GM21447 (cell line): Measurements from ENCODE around the gene NPIPB2.
"Not testable (repeated sequence)": the region's sequence is repeated elsewhere in the genome, so short reads cannot be mapped to it uniquely, and the experiment has no call there.

Source experiments
- ATAC-seq: cut with Tn5 transposase; IDR thresholded peaks from one replicate; pipeline ENCODE4 v1.9.1; 2021; ENCODE audit not compliant: unreplicated experiment

Gene NPIPB2

GRCh38 chr16:11962457-11962856, 20.6 kb upstream of the NPIPB2 start:
- not testable (repeated sequence) for ATAC-seq

GRCh38 chr16:11957591-11958395, 15.9 kb upstream of the NPIPB2 start:
- no peak for ATAC-seq

- ATAC-seq = no peak
These were observed 14.7 kb upstream of the NPIPB2 start for GRCh38 chr16:11956558-11956957.

- no peak for ATAC-seq
These were observed 13.9 kb upstream of the NPIPB2 start for GRCh38 chr16:11955713-11956123.

GRCh38 chr16:11953576-11953975, 11.7 kb upstream of the NPIPB2 start:
- ATAC-seq = not testable (repeated sequence)

GRCh38 chr16:11950388-11950787, 8.5 kb upstream of the NPIPB2 start:
- ATAC-seq = no peak

- ATAC-seq = peak; percentile 85
These were observed 7.7 kb upstream of the NPIPB2 start for GRCh38 chr16:11949527-11949926.

GRCh38 chr16:11948819-11949218, 7.0 kb upstream of the NPIPB2 start:
- ATAC-seq = no peak

- no peak for ATAC-seq
These were observed 4.6 kb upstream of the NPIPB2 start for GRCh38 chr16:11946433-11946832.

GRCh38 chr16:11927350-11927749, 14.5 kb downstream of the NPIPB2 start:
- ATAC-seq = not testable (repeated sequence)

GRCh38 chr16:11924046-11924445, 17.8 kb downstream of the NPIPB2 start:
- not testable (repeated sequence) for ATAC-seq

GRCh38 chr16:11916524-11917285, 25.1 kb downstream of the NPIPB2 start:
- no peak for ATAC-seq

GRCh38 chr16:11915644-11916523, 26.0 kb downstream of the NPIPB2 start, which contains the start of gene GSPT1:
Gene GSPT1, minus strand, starts transcription at chr16:11915956. Its CDS starts 236 bp downstream, at chr16:11915720.
- peak; percentile 84 for ATAC-seq

GRCh38 chr16:11915114-11915643, 26.7 kb downstream of the NPIPB2 start:
- ATAC-seq = peak; percentile 33

GRCh38 chr16:11914210-11915113, 27.4 kb downstream of the NPIPB2 start:
- no peak for ATAC-seq

- ATAC-seq = no peak
These were observed 28.3 kb downstream of the NPIPB2 start for GRCh38 chr16:11913425-11914079.

- ATAC-seq = no peak
These were observed 31.9 kb downstream of the NPIPB2 start for GRCh38 chr16:11909653-11910545.
